Measurements from ENCODE around the gene CXCR4.

- no peak for TF ChIP-seq EZH2 (IDR thresholded peaks at IDR 0.05; ENCODE audit: borderline replicate concordance, insufficient read depth, low read depth, low read length, poor library complexity, severe bottlenecking)
- no peak for TF ChIP-seq CTCF (IDR thresholded peaks at IDR 0.05)
Observed at GRCh38 chr2:136128905-136129304, 11.0 kb upstream of the CXCR4 start.
